ENCODE results near the gene NAV3. TPM values are rescaled to one million over a fixed set of nuclear protein-coding genes. Genes with fewer than 3 reads are reported as not detected.

Gene NAV3
- polyA plus RNA-seq, 3 donors: 0.11 TPM; not detected in 2

GRCh38 chr12:77850698-77851097 is 20.0 kb downstream of the NAV3 start:
- Histone ChIP-seq H3K79me2 (ENCODE audit: insufficient read depth, low read length) (no peaks in the 10 kb centered on the region), H3K4me1 (ENCODE audit: control insufficient read depth in 1 of 2, insufficient read depth in 2 of 2, low read length in 2 of 2) (peaks cover 0 to 17% of the 10 kb centered on the region in 2 donors), H3K4me2 (replicated peaks; ENCODE audit: extremely low read depth, low read length, poor library complexity, severe bottlenecking) (no peak overlapping the region), H3K9ac (ENCODE audit: insufficient read depth, low read length, poor library complexity, severe bottlenecking) (no peak overlapping the region), H4K20me1 (ENCODE audit: insufficient read depth, low read length) (no peaks in the 10 kb centered on the region), H2AFZ (ENCODE audit: insufficient read depth, low read depth, low read length, poor library complexity, severe bottlenecking) (no peak overlapping the region), H3K4me3 (replicated peaks in 1 of 3; ENCODE audit: low read depth in 2 of 3, low read length in 3 of 3) (no peak overlapping the region), H3K27me3 (ENCODE audit: control insufficient read depth in 2 of 2, insufficient read depth in 2 of 2, low read length in 2 of 2) (no peaks in the 10 kb centered on the region), H3K9me3 (replicated peaks in 1 of 2; ENCODE audit: control insufficient read depth in 1 of 2, insufficient read depth in 1 of 2, low read length in 2 of 2) (no peaks in the 10 kb centered on the region), H3K27ac (ENCODE audit: low read depth in 1 of 2, low read length in 2 of 2) (no peak overlapping the region), H3K36me3 (replicated peaks in 1 of 2; ENCODE audit: control insufficient read depth in 1 of 2, insufficient read depth in 2 of 2, low read length in 2 of 2) (no peaks in the 10 kb centered on the region)
- Mint-ChIP-seq H3K4me3 (no peak overlapping the region), H3K4me1 (no peaks in the 10 kb centered on the region), H3K9me3 (peaks cover 0 to 4% (median under 1%) of the 10 kb centered on the region in 7 donors), H3K27ac (no peak overlapping the region), H3K36me3 (no peaks in the 10 kb centered on the region), H3K27me3 (ENCODE audit: low read depth in 3 of 3) (peaks cover 0 to 2% (median 0%) of the 10 kb centered on the region in 3 donors)
- no peak for DNase-seq
- TF ChIP-seq CTCF (IDR thresholded peaks at IDR 0.05): no peak
- WGBS (ENCODE audit: insufficient coverage): 89% methylated on average over 2 of the region's 2 CpGs
- intact Hi-C loops (cut with micrococcal nuclease): no loop called here

- intact Hi-C loops (cut with micrococcal nuclease): no loop called here
- peaks cover 0 to 2% (median 0%) of the 10 kb centered on the region in 7 donors for H3K9me3 Mint-ChIP-seq
These were observed 24.9 kb downstream of the NAV3 start for GRCh38 chr12:77855548-77855947.

More at GRCh38 chr12:77855548-77855947, 24.9 kb downstream of the NAV3 start:
- Mint-ChIP-seq H3K27ac (no peak overlapping the region), H3K36me3 (no peaks in the 10 kb centered on the region), H3K4me1 (no peaks in the 10 kb centered on the region), H3K27me3 (ENCODE audit: low read depth in 3 of 3) (peaks cover 0 to 2% (median 0%) of the 10 kb centered on the region in 3 donors), H3K4me3 (no peak overlapping the region)
- 83% methylated on average over 3 of the region's 5 CpGs for WGBS (ENCODE audit: insufficient coverage)
- TF ChIP-seq CTCF (IDR thresholded peaks at IDR 0.05): no peak
- Histone ChIP-seq H3K27ac (ENCODE audit: low read depth in 1 of 2, low read length in 2 of 2) (no peak overlapping the region), H3K4me1 (ENCODE audit: control insufficient read depth in 1 of 2, insufficient read depth in 2 of 2, low read length in 2 of 2) (no peaks in the 10 kb centered on the region), H4K20me1 (ENCODE audit: insufficient read depth, low read length) (no peaks in the 10 kb centered on the region), H3K36me3 (replicated peaks in 1 of 2; ENCODE audit: control insufficient read depth in 1 of 2, insufficient read depth in 2 of 2, low read length in 2 of 2) (no peaks in the 10 kb centered on the region), H3K9me3 (replicated peaks in 1 of 2; ENCODE audit: control insufficient read depth in 1 of 2, insufficient read depth in 1 of 2, low read length in 2 of 2) (no peaks in the 10 kb centered on the region), H3K4me2 (replicated peaks; ENCODE audit: extremely low read depth, low read length, poor library complexity, severe bottlenecking) (no peak overlapping the region), H3K27me3 (ENCODE audit: control insufficient read depth in 2 of 2, insufficient read depth in 2 of 2, low read length in 2 of 2) (no peaks in the 10 kb centered on the region), H2AFZ (ENCODE audit: insufficient read depth, low read depth, low read length, poor library complexity, severe bottlenecking) (no peak overlapping the region), H3K4me3 (replicated peaks in 1 of 3; ENCODE audit: low read depth in 2 of 3, low read length in 3 of 3) (no peak overlapping the region), H3K9ac (ENCODE audit: insufficient read depth, low read length, poor library complexity, severe bottlenecking) (no peak overlapping the region), H3K79me2 (ENCODE audit: insufficient read depth, low read length) (no peaks in the 10 kb centered on the region)
- DNase-seq: no peak

Measured in CD14-positive monocyte (primary cell).